Liver (tissue), 9 donors: ENCODE results near the gene SAP30. TPM values are rescaled to one million over a fixed set of nuclear protein-coding genes. Genes with fewer than 3 reads are reported as not detected.

ENCODE experiments used
- DNase-seq: peaks from one replicate; pipeline ENCODE4 v3.0.0-alpha.2; 2017; ENCODE audit warnings: low spot score
- H3K27ac ChIP-seq, 2 donors: one replicate each; pipeline ENCODE4 v1.7.0; 2013; ENCODE audit warnings: inconsistent platforms in 2 of 2, low read length in 2 of 2, control low read depth in 1 of 2, low read depth in 1 of 2, mild to moderate bottlenecking in 1 of 2
- H3K27me3 ChIP-seq, 4 donors: one replicate each; pipeline versions ENCODE4 v1.6.1 to v1.7.0; 2013; ENCODE audit warnings: low read length in 3 of 4, inconsistent platforms in 1 of 4, mild to moderate bottlenecking in 1 of 4, moderate library complexity in 1 of 4; ENCODE audit not compliant: control insufficient read depth in 4 of 4, insufficient read depth in 4 of 4
- H3K36me3 ChIP-seq, 4 donors: one replicate each; pipeline versions ENCODE4 v1.6.1 to v1.7.0; 2013; ENCODE audit warnings: low read length in 3 of 4, mild to moderate bottlenecking in 3 of 4, low read depth in 1 of 4, moderate library complexity in 1 of 4; ENCODE audit not compliant: control insufficient read depth in 4 of 4, insufficient read depth in 3 of 4
- H3K4me1 ChIP-seq, 4 donors: one replicate each; pipeline versions ENCODE4 v1.6.1 to v1.7.0; 2013; ENCODE audit warnings: low read length in 3 of 4, mild to moderate bottlenecking in 3 of 4, moderate library complexity in 1 of 4; ENCODE audit not compliant: control insufficient read depth in 4 of 4, insufficient read depth in 4 of 4
- H3K4me3 ChIP-seq, 3 donors: one replicate each; pipeline versions ENCODE4 v1.6.1 to v1.7.0; 2013; ENCODE audit warnings: low read length in 3 of 3, control low read depth in 1 of 3, low read depth in 1 of 3, mild to moderate bottlenecking in 1 of 3
- H3K9ac ChIP-seq, 2 donors: one replicate each; pipeline ENCODE4 v1.7.0; 2013; ENCODE audit warnings: low read length in 2 of 2, mild to moderate bottlenecking in 2 of 2, moderate library complexity in 2 of 2, control low read depth in 1 of 2, low read depth in 1 of 2
- H3K9me3 ChIP-seq, 4 donors: one replicate each; pipeline versions ENCODE4 v1.6.1 to v1.7.0; 2013; ENCODE audit warnings: low read length in 3 of 4; ENCODE audit not compliant: control insufficient read depth in 4 of 4
- ATF3 ChIP-seq: IDR thresholded peaks from 2 replicates; pipeline ENCODE4 v1.6.1; 2016; ENCODE audit warnings: antibody characterized with exemption
- CTCF ChIP-seq: fragments of 150-350 bp; IDR thresholded peaks from 2 replicates; pipeline ENCODE4 v1.5.1; 2017; ENCODE audit warnings: improper control_type of control experiment, low read depth, low read length; ENCODE audit not compliant: missing input control
- EGR1 ChIP-seq, 2 donors: IDR thresholded peaks; 2 replicates each; pipeline ENCODE4 v1.6.1; 2016 to 2018; ENCODE audit warnings: antibody characterized with exemption in 2 of 2, low read depth in 2 of 2
- FOXA1 ChIP-seq: IDR thresholded peaks from 2 replicates; pipeline ENCODE4 v1.6.1; 2016; ENCODE audit warnings: antibody characterized with exemption
- GABPA ChIP-seq, 2 donors: IDR thresholded peaks in 1 of 2; conservative IDR thresholded peaks in 1 of 2; 2 replicates each; pipeline ENCODE4 v1.6.1; 2016; ENCODE audit warnings: antibody characterized with exemption in 2 of 2, mild to moderate bottlenecking in 1 of 2, moderate library complexity in 1 of 2
- HNF4A ChIP-seq, 2 donors: conservative IDR thresholded peaks; 2 replicates each; pipeline ENCODE4 v1.6.1; 2016; ENCODE audit warnings: antibody characterized with exemption in 2 of 2, mild to moderate bottlenecking in 2 of 2
- HNF4G ChIP-seq: IDR thresholded peaks from 2 replicates; pipeline ENCODE4 v1.6.1; 2016; ENCODE audit warnings: antibody characterized with exemption
- JUND ChIP-seq, 2 donors: IDR thresholded peaks; 2 replicates each; pipeline ENCODE4 v1.6.1; 2016; ENCODE audit warnings: antibody characterized with exemption in 2 of 2
- NR2F2 ChIP-seq: IDR thresholded peaks from 2 replicates; pipeline ENCODE4 v1.6.1; 2016; ENCODE audit warnings: antibody characterized with exemption
- RAD21 ChIP-seq, 2 donors: IDR thresholded peaks; 2 replicates each; pipeline ENCODE4 v1.6.1; 2016; ENCODE audit warnings: antibody characterized with exemption in 2 of 2, mild to moderate bottlenecking in 2 of 2
- REST ChIP-seq: IDR thresholded peaks from 2 replicates; pipeline ENCODE4 v1.6.1; 2016; ENCODE audit warnings: antibody characterized with exemption, mild to moderate bottlenecking
- RXRA ChIP-seq, 2 donors: IDR thresholded peaks; 2 replicates each; pipeline ENCODE4 v1.6.1; 2017 to 2018; ENCODE audit warnings: antibody characterized with exemption in 2 of 2, mild to moderate bottlenecking in 1 of 2
- SP1 ChIP-seq: IDR thresholded peaks from 2 replicates; pipeline ENCODE4 v1.6.1; 2018; ENCODE audit warnings: antibody characterized with exemption, mild to moderate bottlenecking
- TAF1 ChIP-seq: conservative IDR thresholded peaks from 2 replicates; pipeline ENCODE4 v1.6.1; 2016; ENCODE audit warnings: antibody characterized with exemption, mild to moderate bottlenecking
- YY1 ChIP-seq: IDR thresholded peaks from 2 replicates; pipeline ENCODE4 v1.6.1; 2016; ENCODE audit warnings: antibody characterized with exemption, mild to moderate bottlenecking
- ZBTB33 ChIP-seq: IDR thresholded peaks from 2 replicates; pipeline ENCODE4 v1.6.1; 2016; ENCODE audit warnings: antibody characterized with exemption
- whole genome bisulfite sequencing: extraction: QIAGEN DNeasy Blood & Tissue Kit; methylation state at CpG from one replicate; pipeline ENCODE4 v1.1.7; 2013; 5-methylcytosine and 5-hydroxymethylcytosine counted together
- polyA plus RNA-seq, 2 donors: library from polyadenylated mRNA; stranded (reverse) in 1 of 2; unstranded in 1 of 2; fragments of 200-250 nt in 1 of 2; fragments of >200 nt in 1 of 2; fragmentation: Nextera tagmentation in 1 of 2; extraction: Ambion mirVana in 1 of 2; gene quantifications; one replicate each; pipeline versions ENCODE4 v1.2.1 to v1.2.3, GENCODE V29; 2013 to 2015
- total RNA-seq, 2 donors: library from RNA; depleted of rRNA; stranded (reverse); fragments of >200 nt; gene quantifications; one replicate each; pipeline ENCODE4 v1.2.3, GENCODE V29; 2014
- TF ChIP-seq, protein P1 (sequence below): IDR thresholded peaks from 2 replicates; pipeline ENCODE4 v1.6.1; 2016; ENCODE audit warnings: antibody characterized with exemption
- donor health status: healthy.
- donor health status: healthy.
- donor health status: healthy.
- donor health status: healthy.
- donor health status: healthy.

The SAP30 gene
- total and polyA plus RNA-seq, 4 donors, result 1.3 to 10.0 (median 3.7) TPM

- Histone ChIP-seq H3K9ac (no peak overlapping the region), H3K9me3 (no peaks in the 10 kb centered on the region), H3K27ac (no peak overlapping the region), H3K36me3 (no peaks in the 10 kb centered on the region), H3K4me3 (no peak overlapping the region), H3K4me1 (no peaks in the 10 kb centered on the region), H3K27me3 (no peaks in the 10 kb centered on the region)
- 86% methylated on average over 2 of the region's 2 CpGs for WGBS
- TF ChIP-seq JUND (IDR thresholded peaks at IDR 0.05) (no peak), RAD21 (IDR thresholded peaks at IDR 0.05) (no peak), GABPA (IDR thresholded peaks at IDR 0.05 in 1 of 2, conservative IDR thresholded peaks at IDR 0.05 in 1 of 2) (no peak), REST (no peak), HNF4G (no peak), YY1 (no peak), TAF1 (no peak), EGR1 (IDR thresholded peaks at IDR 0.05; ENCODE audit: low read depth in 2 of 2) (no peak), RXRA (IDR thresholded peaks at IDR 0.05) (no peak), HNF4A (conservative IDR thresholded peaks at IDR 0.05) (no peak), ATF3 (no peak)
- TF ChIP-seq, protein P1, sequence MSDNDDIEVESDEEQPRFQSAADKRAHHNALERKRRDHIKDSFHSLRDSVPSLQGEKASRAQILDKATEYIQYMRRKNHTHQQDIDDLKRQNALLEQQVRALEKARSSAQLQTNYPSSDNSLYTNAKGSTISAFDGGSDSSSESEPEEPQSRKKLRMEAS, result no peak
- no peak for DNase-seq
Measured at GRCh38 chr4:173424899-173425805, 54.4 kb downstream of the SAP30 start.

- H3K36me3 ChIP-seq, result no peaks in the 10 kb centered on the region
- H3K4me3 ChIP-seq, result no peak overlapping the region
- H3K9ac ChIP-seq, result no peak overlapping the region
- no peaks in the 10 kb centered on the region for H3K4me1 ChIP-seq
- WGBS, result 81% methylated on average over 2 of the region's 2 CpGs
- H3K27me3 ChIP-seq, result no peaks in the 10 kb centered on the region
- no peak for DNase-seq
- H3K9me3 ChIP-seq, result no peaks in the 10 kb centered on the region
- no peak overlapping the region for H3K27ac ChIP-seq
- TF ChIP-seq ZBTB33, result no peak
- TF ChIP-seq SP1, result no peak
- TF ChIP-seq JUND (IDR thresholded peaks at IDR 0.05), result no peak
- TF ChIP-seq NR2F2, result no peak
- TF ChIP-seq HNF4A (conservative IDR thresholded peaks at IDR 0.05), result no peak
- no peak for TF ChIP-seq RAD21 (IDR thresholded peaks at IDR 0.05)
- TF ChIP-seq RXRA (IDR thresholded peaks at IDR 0.05), result no peak
- TF ChIP-seq CTCF, result no peak
- TF ChIP-seq EGR1 (IDR thresholded peaks at IDR 0.05; ENCODE audit: low read depth in 2 of 2), result no peak
- no peak for TF ChIP-seq REST
- TF ChIP-seq, protein P1, result no peak
- no peak for TF ChIP-seq FOXA1
- no peak for TF ChIP-seq ATF3
- TF ChIP-seq GABPA (IDR thresholded peaks at IDR 0.05 in 1 of 2, conservative IDR thresholded peaks at IDR 0.05 in 1 of 2), result no peak
- no peak for TF ChIP-seq HNF4G
- no peak for TF ChIP-seq YY1
- no peak for TF ChIP-seq TAF1
Measured at GRCh38 chr4:173426064-173426463, 55.3 kb downstream of the SAP30 start.
